Measurements from ENCODE around the gene DSTYK. TPM values are rescaled to one million over a fixed set of nuclear protein-coding genes. Genes with fewer than 3 reads are reported as not detected.
A peak's percentile ranks its signal among the peaks of the same experiment; 100 is the strongest.

DSTYK gene
- total and polyA plus RNA-seq, 9 donors: 8.8 to 20.0 (median 18.0) TPM

DNA sequence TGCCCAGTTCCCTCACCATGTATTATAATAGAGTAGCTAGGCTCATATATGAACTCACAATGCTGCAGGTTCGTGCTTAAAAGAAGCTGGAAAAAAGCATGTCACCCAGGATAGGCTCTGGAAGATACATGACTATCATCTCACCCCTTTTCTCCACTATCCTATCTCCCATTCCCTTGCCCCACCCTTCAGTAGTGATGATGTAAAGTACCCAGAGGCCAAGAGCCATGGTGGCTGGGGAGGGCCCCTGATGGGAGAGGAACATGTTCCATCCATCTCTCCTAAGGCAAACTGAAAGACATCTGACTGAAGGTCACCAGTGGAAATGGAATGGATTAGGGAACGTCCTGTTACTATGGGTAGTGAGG is 69.4 kb downstream of the DSTYK start:
- WGBS, 3 donors: 41 to 46% (median 44%) methylated on average over 2 of the region's 2 CpGs
- Histone ChIP-seq H3K27ac (no peak overlapping the region), H3K4me3 (no peak overlapping the region), H3K36me3 (no peaks in the 10 kb centered on the region), H3K4me1 (ENCODE audit: insufficient read depth) (peaks cover 3% of the 10 kb centered on the region), H3K27me3 (no peaks in the 10 kb centered on the region), H3K9me3 (no peaks in the 10 kb centered on the region)
- no peak for DNase-seq
- intact Hi-C loops (cut with DNase I): loop anchor here in 2 of 4 donors (5.0 to 10.0 kb wide), 2 partner anchors 110 to 113 kb away; no protein-coding TSS in a partner anchor
- no peak for TF ChIP-seq POLR2A (IDR thresholded peaks at IDR 0.05)
- TF ChIP-seq EP300 (IDR thresholded peaks at IDR 0.05): no peak

DNA sequence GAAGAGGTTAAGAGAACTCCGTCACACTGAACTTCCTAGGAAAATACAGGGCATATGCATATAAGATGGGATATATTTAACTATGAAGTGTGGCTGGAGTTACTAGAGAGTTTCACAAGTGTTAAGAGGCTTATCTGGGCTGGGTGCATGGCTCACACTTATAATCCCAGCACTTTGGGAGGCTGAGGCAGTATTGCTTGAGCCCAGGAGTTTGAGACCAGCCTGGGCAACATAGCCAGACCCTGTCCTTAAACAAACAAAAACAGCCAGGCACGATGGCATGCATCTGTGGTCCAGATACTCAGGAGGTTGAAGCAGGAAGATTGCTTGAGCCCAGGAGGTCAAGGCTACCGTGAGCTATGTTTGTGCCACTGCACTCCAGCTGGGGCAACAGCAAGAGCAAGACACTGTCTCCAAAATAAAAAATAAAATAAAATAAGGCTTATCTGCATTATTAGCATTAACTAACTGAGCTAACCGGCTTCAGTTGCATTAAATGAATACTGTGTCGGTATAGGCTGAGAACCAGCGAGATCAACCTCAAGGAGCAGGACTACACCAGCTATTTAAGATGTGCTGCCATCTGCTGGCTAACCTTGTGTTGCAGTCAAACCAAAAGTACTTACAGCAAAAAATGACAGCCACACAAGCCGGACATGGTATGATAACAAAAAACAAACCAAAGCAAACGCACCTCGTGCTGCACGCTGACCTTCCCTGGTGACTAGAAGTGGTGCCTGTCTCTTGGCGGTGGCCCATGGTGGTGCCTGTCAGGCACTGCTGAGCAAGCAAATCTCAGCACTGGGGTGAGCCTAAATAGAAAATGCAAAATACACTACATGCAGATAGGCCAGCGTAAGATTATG is 70.0 kb downstream of the DSTYK start:
- intact Hi-C loops (cut with DNase I): loop anchor here in 2 of 4 donors (5.0 to 10.0 kb wide), 2 partner anchors 111 to 113 kb away; no protein-coding TSS in a partner anchor
- peak; percentile 62 to 79 (median 71) for DNase-seq
- H3K9me3 ChIP-seq: no peaks in the 10 kb centered on the region
- TF ChIP-seq EP300 (IDR thresholded peaks at IDR 0.05): no peak
- TF ChIP-seq, protein P1, sequence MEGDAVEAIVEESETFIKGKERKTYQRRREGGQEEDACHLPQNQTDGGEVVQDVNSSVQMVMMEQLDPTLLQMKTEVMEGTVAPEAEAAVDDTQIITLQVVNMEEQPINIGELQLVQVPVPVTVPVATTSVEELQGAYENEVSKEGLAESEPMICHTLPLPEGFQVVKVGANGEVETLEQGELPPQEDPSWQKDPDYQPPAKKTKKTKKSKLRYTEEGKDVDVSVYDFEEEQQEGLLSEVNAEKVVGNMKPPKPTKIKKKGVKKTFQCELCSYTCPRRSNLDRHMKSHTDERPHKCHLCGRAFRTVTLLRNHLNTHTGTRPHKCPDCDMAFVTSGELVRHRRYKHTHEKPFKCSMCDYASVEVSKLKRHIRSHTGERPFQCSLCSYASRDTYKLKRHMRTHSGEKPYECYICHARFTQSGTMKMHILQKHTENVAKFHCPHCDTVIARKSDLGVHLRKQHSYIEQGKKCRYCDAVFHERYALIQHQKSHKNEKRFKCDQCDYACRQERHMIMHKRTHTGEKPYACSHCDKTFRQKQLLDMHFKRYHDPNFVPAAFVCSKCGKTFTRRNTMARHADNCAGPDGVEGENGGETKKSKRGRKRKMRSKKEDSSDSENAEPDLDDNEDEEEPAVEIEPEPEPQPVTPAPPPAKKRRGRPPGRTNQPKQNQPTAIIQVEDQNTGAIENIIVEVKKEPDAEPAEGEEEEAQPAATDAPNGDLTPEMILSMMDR (IDR thresholded peaks at IDR 0.05): peak; percentile 54 to 63 (median 58)
- no peak for TF ChIP-seq POLR2A (IDR thresholded peaks at IDR 0.05)
- H3K27me3 ChIP-seq: no peaks in the 10 kb centered on the region
- H3K4me1 ChIP-seq (ENCODE audit: insufficient read depth): peaks cover 3% of the 10 kb centered on the region
- WGBS, 3 donors: 11 to 12% (median 11%) methylated on average over 12 of the region's 12 CpGs
- no peak overlapping the region for H3K27ac ChIP-seq
- H3K36me3 ChIP-seq: no peaks in the 10 kb centered on the region
- H3K4me3 ChIP-seq: no peak overlapping the region

DNA sequence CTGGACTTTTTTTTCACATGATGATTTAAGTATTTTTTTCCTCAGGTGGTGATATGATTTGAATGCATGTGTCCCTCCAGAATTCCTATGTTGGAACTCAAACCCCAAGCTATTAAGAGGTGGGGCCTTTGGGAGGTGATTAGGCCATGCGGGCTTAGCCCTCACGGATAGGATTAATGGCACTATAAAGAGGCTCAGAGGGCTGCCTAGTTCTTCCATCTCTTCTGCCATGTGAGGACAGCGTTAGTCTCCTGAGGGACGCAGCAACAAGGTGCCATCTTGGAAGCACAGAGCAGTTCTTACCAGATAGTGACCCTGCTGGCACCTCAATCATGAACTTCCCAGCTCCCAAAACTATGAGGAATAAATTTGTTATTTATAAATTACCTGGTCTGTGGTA is 71.4 kb downstream of the DSTYK start:
- intact Hi-C loops (cut with DNase I): loop anchor here in 2 of 4 donors (5.0 to 10.0 kb wide), 2 partner anchors 112 to 115 kb away; no protein-coding TSS in a partner anchor
- no peak for DNase-seq
- no peaks in the 10 kb centered on the region for H3K27me3 ChIP-seq
- no peaks in the 10 kb centered on the region for H3K9me3 ChIP-seq
- H3K27ac ChIP-seq: no peak overlapping the region
- H3K36me3 ChIP-seq: no peaks in the 10 kb centered on the region
- H3K4me3 ChIP-seq: no peak overlapping the region
- peaks cover 3% of the 10 kb centered on the region for H3K4me1 ChIP-seq (ENCODE audit: insufficient read depth)
- no peak for TF ChIP-seq POLR2A (IDR thresholded peaks at IDR 0.05)
- TF ChIP-seq, protein P1 (IDR thresholded peaks at IDR 0.05): no peak
- no peak for TF ChIP-seq EP300 (IDR thresholded peaks at IDR 0.05)
- 83 to 89% (median 84%) methylated on average over 4 of the region's 4 CpGs for WGBS, 3 donors

DNA sequence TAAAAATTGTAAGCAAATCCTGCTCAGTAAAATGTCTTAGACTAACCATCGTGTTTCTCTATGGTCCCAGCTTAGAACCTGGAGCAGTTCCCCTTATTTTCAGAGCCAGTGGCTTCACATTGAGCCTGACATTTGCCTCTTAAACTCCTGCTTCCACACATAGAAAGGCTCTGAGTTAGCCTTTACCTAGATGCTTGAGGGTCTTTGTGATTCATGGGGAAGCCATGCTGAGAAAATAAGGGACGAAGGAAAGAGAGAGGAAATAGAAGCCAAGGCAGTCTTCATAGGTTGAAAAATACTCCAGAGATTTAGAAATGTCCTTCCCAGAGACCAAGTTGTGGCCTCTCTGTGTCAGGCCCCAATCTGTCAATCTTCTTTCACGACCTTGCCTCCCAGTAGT is 73.6 kb downstream of the DSTYK start:
- no peaks in the 10 kb centered on the region for H3K9me3 ChIP-seq
- DNase-seq: no peak
- no peak overlapping the region for H3K27ac ChIP-seq
- TF ChIP-seq, protein P1 (IDR thresholded peaks at IDR 0.05): no peak
- TF ChIP-seq POLR2A (IDR thresholded peaks at IDR 0.05): no peak
- no peak for TF ChIP-seq EP300 (IDR thresholded peaks at IDR 0.05)
- peaks cover 3% of the 10 kb centered on the region for H3K4me1 ChIP-seq (ENCODE audit: insufficient read depth)
- H3K27me3 ChIP-seq: no peaks in the 10 kb centered on the region
- WGBS, 3 donors: 73 to 86% (median 81%) methylated on average over 3 of the region's 3 CpGs
- intact Hi-C loops (cut with DNase I): no loop called here
- no peaks in the 10 kb centered on the region for H3K36me3 ChIP-seq
- no peak overlapping the region for H3K4me3 ChIP-seq

DNA sequence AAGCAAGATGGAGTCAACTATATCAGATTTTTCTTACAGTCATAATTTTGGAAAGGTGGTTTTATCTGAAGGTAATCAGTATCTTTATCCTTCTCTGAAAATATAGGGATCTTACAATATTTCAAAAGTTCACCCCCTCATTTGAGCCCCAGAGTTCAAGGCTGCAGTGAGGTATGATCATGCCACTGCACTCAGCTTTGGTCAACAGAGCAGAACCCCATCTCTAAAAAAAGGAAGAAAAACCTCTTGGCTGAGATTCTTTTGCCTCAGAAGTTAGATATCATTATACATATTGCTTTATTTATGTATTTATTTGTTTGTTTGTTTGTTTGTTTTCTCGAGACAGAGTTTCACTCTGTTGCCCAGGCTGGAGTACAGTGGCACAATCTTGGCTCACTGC is 78.2 kb downstream of the DSTYK start:
- intact Hi-C loops (cut with DNase I): no loop called here
- WGBS, 3 donors: 44 to 74% (median 68%) methylated on average over 1 of the region's 1 CpG

More for the DNA sequence above, 78.2 kb downstream of the DSTYK start:
- no peak for DNase-seq
- Histone ChIP-seq H3K4me3 (no peak overlapping the region), H3K36me3 (no peaks in the 10 kb centered on the region), H3K27me3 (no peaks in the 10 kb centered on the region), H3K4me1 (ENCODE audit: insufficient read depth) (no peaks in the 10 kb centered on the region), H3K27ac (no peak overlapping the region), H3K9me3 (no peaks in the 10 kb centered on the region)
- TF ChIP-seq POLR2A (IDR thresholded peaks at IDR 0.05) (no peak), EP300 (IDR thresholded peaks at IDR 0.05) (no peak)
- TF ChIP-seq, protein P1 (IDR thresholded peaks at IDR 0.05): no peak
